GM12872 (cell line): Measurements from ENCODE around the gene FARP1.

Experiments used
- CTCF ChIP-seq: IDR thresholded peaks from 3 replicates; pipeline ENCODE4 v1.5.1; 2011; ENCODE audit warnings: low read depth, mild to moderate bottlenecking, low read length, moderate library complexity; ENCODE audit not compliant: insufficient read depth

The FARP1 gene

GRCh38 chr13:98308086-98308911, 165.4 kb downstream of the FARP1 start:
- no peak for TF ChIP-seq CTCF

- TF ChIP-seq CTCF, result no peak
Measured at GRCh38 chr13:98309569-98310335, 166.9 kb downstream of the FARP1 start.

- TF ChIP-seq CTCF, result no peak
Measured at GRCh38 chr13:98310485-98311199, 167.7 kb downstream of the FARP1 start.

- no peak for TF ChIP-seq CTCF
Measured at GRCh38 chr13:98311200-98311548, 168.3 kb downstream of the FARP1 start.

GRCh38 chr13:98312606-98313005, 169.7 kb downstream of the FARP1 start:
- TF ChIP-seq CTCF, result no peak

GRCh38 chr13:98313023-98313921, 170.4 kb downstream of the FARP1 start:
- no peak for TF ChIP-seq CTCF
